Middle frontal gyrus (tissue), 1 donor: Measurements from ENCODE around the gene PTPRF.
"Not testable (repeated sequence)": the region's sequence is repeated elsewhere in the genome, so short reads cannot be mapped to it uniquely, and the experiment has no call there.

Experiments used
- DNase-seq: peaks from one replicate; pipeline ENCODE4 v3.0.0-alpha.2; 2015; ENCODE audit warnings: low spot score; ENCODE audit errors: extremely low spot score

The PTPRF gene

DNA sequence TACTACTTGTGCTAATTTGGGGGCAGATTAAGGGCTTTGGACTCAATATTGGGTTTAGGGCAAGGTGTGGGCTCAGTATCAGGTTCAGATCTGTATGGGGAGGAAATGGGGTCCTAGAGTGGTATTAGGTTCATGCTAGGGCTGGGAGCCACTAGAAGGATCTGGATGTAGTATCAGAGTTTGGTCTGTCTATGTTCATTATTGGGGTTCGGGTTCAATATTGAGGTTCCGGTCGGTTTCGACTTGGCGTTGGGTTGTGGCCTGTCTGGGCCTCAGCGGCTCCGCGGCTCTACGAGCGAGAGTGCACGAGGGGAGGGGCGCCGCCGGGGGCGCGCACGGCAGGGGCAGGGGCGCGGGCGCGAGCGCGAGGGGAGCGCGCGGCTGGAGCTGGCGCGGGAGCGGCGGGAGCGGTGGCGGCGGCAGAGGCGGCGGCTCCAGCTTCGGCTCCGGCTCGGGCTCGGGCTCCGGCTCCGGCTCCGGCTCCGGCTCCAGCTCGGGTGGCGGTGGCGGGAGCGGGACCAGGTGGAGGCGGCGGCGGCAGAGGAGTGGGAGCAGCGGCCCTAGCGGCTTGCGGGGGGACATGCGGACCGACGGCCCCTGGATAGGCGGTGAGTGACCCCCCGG is at the start of gene PTPRF:
PTPRF (plus strand) TSS at position 401 of the 624 bp plus-strand sequence. CDS start 14,193 bp downstream, outside the sequence.
- peak; percentile 53 for DNase-seq

DNA sequence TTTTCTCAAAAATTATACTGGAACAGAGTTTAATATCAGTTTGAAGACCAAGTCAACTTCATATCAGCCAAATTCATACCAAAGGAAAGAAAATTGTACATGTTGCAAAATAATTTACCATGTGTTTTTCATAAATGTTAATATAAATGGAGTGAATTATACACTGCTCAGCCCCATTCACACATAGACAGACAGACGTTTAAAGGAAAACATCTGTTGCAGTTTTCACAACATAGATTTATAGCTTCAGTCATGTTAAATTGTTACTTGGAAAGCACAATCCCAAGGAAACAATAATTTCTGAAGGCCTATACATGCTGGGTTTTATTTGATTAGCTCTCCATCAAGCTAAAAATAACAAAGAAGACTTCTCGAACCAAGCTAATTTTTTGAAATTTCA is 49.2 kb upstream of the PTPRF start:
- DNase-seq = no peak

DNA sequence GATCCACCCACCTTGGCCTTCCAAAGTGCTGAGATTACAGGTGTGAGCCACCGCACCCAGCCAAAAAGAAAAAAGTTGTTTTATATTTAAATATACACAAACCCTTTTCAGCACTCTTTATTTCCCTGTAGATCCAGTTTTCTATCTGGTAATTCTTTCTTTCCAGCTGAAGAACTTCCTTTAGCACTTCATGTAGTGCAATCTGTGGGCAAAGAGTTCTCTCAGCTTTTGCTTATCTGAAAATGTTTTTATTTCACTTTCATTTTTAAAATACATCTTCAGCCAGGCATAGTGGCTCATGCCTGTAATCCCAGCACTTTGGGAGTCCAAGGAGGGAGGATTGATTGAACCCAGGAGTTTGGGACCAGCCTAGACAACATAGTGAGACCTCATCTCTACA is 48.5 kb upstream of the PTPRF start:
- DNase-seq = no peak

DNA sequence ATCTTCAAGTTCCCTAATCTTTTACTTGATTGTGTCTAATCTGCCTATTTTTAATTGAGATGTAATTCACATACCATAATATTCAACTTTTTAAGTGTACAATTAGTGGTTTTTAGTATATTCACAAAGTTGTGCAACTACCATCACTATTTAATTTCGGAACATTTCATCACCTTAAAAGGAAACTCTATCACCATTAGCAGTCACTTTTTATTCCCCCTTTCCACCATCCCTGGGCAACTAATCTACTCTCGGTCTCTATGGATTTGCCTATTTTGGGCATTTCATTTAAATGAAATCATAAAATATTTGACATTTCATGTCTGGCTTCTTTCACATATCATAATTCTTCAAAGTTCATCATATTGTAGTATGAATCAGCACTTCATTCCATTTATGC is 46.3 kb upstream of the PTPRF start:
- no peak for DNase-seq

DNA sequence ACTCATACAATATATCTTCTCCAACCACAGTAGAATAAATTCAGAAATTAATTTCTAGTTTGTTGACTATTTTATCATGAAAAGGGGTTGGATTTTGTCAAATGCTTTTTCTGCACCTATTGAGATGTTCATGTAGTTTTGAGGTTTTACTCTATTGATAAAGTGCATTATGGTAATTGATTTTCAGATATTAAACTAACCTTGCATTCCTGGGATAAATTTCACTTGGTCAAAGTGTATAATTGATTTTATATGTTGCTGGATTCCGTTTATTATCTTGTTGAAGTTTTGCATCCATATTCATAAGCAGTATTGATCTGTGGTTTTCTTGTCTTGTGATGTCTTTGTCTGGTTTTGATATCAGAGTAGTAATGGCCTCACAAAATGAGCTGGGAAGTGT is 42.5 kb upstream of the PTPRF start:
- no peak for DNase-seq

DNA sequence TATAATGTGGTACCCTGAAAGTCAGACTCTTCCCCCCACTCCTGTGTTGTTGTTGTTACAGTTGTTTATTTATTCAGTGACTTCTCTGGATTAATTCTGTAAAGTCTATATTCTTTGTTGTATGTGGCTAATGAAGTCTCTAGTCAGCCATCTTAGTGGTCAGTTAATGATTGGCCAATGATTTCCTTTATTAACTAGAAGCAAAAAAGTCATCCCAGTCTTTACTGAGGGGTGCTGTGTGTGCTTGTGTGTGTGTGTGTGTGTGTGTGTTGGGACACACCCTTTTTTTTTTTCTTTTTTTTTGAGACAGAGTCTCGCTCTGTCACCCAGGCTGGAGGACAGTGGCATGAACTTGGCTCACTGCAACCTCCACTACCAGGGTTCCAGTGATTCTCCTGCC is 39.6 kb upstream of the PTPRF start:
- DNase-seq = no peak

DNA sequence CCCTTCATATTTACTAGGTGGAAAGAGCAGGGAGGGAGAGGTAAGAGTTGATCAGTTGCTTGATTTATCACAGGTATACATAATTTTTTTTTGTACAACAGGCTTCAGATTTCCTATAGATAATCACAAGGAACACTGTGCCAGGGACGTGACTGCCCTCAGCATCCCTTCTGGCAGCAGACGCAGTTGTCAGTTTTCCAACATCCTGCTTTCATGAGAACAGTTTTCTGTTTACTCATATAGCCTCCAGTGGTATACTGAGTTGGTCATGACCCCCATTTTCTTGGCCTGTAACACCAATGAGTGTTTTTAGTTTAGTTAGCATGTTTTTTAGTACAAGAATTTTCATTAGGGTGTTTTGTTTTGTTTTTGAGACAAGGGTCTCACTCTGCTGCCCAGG is 37.9 kb upstream of the PTPRF start:
- no peak for DNase-seq

DNA sequence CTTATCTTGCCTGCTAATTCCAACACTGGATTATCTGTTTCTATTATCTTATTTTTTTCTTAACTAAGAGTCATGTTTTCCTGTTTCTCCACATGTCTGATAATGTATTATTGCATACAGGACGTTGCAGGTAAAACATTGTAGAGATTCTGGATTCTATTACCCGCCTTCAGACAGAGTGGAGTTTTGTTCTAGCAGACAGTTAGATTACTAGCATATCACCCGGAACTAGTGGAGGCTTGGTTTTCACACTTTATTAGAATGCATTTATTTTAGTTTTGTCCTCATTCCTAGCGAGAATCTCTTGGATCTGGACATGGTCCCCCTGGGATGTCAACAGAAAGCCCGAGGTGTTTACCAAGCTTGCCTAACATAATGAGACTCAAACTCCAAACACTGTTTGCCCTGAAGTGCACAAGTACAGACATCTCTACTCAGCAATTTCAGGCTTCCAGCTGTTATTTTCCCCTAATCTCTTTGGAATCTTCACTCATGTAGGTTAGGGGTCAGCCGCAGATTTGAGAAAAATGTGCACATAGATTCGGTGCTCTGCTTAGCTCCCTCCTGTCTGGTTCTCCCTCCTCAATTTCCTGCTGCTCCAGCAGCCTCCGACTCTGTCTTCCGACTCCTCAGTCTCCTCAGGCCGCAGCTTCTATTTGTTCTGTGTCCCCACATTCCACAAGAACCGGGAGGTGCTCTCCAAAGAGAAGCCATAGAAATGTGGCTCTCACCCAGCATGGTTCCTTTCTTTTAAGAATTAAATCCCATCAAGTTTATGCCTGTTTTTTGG is 36.8 kb upstream of the PTPRF start:
- no peak for DNase-seq

DNA sequence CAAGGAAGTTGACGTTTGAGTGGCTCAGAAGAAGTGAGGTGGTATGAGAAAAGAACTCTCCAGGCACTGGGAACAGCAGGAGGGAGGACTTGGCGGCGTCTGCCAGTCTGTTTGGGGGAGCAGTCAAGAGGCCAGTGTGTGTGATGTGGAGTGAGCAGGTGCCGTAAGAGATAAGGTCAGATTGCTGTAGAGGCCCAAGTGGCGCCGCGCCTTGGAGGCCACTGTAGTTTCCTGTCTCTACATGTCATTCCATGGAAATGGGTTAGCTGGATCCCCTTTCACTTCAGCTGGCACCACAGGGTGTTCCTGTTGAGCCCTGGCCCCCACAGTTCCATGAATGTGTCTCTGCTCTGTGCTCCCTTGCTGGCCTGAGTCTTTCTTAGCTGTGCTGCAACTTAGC is 35.5 kb upstream of the PTPRF start:
- no peak for DNase-seq

DNA sequence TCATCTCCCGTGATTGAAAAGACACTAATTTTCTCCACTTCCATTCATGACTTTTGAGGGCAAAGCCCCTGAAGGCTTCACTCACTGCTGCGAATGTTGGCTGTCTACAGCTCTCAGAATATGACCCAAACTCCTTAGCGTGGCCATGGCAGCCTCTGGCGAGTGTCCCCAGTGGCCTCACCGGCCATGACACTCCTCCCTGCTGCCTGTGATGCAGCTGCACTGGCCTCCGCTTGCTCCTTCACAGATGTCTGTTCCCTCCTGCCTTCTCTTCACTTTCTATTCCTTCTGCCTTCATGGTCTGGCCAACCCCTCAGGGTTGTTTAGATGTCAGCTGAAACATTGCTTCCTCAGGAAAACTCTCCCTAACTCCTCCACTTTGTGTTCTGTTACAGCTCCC is 30.8 kb upstream of the PTPRF start:
- no peak for DNase-seq

DNA sequence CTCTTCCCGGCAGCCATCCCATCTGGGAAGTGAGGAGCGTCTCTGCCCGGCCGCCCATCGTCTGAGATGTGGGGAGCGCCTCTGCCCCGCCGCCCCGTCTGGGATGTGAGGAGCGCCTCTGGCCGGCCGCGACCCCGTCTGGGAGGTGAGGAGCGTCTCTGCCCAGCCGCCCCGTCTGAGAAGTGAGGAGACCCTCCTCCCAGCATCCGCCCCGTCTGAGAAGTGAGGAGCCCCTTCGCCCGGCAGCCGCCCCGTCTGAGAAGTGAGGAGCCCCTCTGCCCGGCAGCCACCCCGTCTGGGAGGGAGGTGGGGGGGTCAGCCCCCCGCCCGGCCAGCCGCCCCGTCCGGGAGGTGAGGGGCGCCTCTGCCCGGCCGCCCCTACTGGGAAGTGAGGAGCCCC is 28.9 kb upstream of the PTPRF start:
- DNase-seq = not testable (repeated sequence)

DNA sequence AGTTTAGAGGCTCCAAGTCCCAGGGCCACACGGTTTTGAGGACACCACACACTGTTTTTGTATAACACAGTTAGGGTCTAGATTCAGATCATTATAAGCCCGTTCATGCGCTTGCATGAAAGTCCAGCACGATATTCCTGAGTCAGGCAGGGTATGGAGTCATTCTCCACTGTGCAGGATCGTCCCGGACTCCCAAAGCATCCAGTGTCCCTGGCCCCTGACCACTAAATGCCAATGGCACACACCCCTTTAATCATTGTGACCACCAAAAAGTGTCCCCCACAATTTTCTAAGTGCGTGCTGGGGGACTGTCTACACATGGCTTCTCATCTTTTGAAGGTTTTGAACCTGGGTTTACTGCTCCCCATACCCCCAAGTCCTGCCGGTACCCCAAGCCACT is 27.1 kb upstream of the PTPRF start:
- DNase-seq = no peak

DNA sequence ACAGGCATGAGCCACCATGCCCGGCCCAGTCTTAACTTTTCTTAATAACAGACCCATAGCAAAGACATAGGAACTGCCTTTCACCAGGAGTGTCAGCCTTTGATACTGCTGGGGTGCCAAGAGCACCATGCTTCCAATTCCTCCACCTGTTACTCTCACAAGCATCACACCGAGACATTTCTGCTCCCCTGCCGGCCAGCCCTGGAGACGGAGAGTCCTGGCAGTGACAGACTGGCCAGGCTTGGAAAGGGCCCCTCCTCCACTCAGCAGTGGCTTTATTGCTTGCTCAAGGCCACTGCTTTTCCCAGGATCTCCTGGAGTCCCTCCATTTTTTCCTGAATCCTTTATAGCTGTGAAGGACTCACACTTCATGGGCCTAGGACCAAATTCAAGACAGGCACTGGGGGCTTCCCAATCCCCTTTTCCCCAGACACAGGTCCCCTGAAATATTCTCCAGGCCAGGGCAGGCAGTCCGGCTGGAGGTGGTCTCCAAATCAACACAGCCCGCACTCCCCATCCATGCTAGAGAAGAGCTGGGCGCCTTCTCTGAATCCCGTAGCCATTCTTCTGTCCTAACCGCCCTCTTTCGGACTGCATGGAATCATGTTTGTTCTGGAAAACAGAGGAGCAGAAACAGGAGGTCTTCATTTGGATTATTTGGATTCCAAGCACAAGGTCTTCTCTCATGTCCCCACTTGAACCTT is 25.5 kb upstream of the PTPRF start:
- DNase-seq = no peak

DNA sequence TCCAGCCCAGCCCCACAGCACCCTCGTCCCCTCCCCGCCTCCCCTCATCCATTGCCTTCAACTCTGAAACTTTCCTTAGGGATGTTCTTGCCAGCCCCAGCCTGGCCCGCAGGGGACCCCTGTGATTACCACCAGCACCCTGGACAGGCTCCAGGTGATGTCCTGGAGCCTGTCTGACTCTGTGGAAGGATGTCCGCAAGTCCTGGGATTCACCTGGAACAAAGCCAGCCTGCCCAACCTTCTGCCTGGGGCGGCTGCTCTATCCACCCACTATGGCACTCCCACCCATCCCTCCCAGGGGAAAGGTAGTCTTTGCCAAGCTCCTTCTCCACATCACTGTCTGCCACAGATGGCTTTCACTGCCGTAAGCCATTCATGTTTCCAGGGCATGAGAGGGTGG is 24.4 kb upstream of the PTPRF start:
- no peak for DNase-seq

DNA sequence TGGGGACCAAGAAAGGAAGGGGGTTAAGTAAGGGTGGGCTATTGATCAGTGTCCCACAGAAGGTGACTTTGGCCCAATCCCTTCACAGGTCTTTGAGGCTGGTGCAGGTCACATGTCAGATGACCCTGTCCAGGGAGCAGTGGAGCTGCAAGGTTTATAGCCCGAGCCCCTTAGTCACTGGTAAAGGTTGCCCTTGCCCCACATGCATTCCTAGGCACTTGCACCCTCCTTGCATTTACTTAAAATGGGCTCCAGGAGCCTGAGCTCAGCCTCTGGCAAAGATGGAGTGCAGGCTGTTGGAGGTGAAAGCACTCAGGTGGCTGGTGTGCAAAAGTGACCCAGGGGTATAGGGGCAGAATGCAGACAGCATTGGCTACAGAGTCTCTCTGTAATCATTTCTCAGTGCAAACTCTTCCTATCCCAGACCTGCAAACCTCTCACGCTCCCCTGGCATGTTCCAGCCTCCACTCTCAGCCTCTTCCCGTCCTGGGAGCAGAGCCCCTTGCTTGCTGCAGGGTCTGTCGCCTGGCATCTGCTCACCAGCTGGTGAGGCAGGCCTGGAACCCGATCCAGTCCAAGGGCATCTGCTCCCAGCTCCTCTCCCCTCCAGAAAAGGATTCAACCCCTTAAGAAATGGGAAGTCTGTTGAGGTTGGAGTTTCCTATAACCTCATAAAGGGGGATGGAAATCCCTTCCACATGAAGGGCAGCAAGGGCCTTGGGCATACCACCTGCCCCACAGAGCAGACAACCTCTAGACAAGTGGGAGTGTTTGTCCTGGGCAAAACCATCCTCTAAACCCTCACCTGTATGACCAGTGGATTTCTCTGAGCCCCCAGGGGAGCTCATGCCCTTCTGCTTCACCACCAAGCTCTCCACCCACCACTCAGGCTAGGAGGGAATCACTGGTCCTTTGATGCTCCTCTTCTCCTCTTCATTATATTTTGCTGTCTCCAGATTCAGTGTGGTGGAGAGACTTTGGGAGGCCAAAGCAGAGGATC is 23.1 kb upstream of the PTPRF start:
- DNase-seq = no peak

DNA sequence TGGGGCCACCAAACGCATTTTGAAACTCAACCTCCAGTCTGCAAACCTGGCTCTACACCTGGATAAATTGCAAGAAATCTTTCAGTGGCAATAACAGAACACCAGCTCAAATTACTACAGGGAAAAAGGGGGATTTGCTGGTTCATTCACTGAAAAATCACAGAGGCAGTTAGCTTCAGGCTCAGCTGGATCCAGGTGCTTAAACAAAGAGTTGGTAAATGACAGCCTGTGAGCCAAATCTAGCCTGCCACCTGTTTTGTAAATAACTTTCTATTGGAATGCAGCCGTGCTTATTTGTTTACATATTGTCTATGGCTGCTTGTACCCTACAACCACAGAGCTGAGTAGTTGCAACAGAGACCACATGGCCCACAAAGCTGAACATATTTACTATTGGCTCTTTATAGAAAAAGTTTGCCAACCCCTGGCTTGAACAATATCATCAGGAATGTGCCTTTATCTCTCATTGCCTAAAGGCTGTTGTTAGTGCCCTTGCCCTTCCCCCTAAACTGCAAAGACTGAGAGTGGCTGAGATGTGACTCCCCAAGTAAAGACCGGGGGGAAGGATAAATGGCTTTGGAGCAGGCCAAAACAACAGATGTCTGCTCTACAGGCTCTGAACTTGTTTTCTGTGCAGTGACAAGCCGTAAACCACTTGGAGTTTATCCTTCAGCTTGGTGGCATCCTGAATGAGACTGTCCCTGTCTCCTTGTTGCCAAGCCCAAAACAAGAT is 21.5 kb upstream of the PTPRF start:
- DNase-seq = no peak

DNA sequence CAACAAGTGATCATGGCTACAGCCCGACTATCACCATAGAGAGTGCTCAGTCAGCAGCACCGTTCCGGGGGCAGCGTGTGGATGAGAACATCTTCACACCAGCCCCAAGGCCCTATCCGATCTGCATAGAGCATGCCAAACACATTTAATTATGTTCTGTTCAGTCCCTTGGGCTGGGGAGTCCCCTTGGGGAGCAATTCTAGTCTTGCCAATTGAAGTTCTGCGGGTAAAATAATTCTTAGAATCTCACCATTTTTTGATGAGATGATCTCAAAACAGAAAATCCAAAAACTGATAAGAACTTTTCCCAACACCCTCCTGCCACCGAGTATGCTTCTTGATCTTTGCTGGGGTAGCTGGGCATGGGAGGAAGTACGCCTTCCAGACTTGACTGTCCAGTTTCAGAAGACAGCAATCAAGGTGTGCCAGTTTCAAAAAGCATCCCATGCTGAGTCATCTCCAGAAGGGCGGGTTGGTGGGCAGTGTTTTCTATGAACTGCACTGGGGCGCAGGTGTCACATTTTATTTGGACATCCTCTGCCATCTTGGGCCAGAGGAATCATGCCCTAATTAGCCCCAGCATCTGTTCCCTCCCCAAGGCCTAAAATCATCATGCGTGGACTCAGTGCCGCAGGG is 20.8 kb upstream of the PTPRF start:
- no peak for DNase-seq

DNA sequence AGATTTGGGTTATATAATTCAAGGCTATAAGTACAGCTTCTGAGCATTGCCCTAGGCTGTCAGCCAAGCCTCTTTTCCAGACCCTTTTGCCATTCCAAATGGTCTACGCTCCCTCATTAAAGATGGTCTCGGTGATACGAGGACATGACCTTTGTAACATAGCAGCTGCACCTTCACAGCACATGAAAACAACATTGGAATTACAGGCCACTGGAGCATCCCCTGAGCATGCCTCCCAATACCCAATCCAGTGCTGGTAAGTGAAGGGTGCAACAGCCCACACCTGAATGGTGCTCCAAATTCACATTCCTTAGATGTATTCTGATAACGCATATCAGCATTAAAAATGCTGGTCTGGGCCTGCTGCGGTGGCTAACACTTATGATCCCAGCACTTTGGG is 20.1 kb upstream of the PTPRF start:
- DNase-seq = no peak

DNA sequence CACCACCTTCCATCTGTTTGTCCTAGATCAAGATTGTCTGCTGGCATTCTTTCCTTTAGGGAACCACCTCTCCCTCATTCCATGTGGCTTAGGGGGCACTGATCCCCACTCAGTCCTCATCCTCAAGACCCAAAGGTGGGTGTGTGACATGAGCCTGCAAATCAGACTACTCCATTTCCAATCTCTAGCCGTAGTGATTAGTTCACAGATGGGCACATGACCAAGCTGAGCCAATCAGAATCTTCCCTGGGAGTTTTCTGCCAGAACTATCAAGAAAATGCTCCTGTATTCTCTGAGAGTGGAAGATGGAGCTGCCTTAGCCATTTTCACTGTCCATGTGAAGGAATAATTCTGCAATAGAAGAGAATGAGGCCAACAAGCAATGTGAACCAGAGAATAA is 19.3 kb upstream of the PTPRF start:
- DNase-seq = no peak

DNA sequence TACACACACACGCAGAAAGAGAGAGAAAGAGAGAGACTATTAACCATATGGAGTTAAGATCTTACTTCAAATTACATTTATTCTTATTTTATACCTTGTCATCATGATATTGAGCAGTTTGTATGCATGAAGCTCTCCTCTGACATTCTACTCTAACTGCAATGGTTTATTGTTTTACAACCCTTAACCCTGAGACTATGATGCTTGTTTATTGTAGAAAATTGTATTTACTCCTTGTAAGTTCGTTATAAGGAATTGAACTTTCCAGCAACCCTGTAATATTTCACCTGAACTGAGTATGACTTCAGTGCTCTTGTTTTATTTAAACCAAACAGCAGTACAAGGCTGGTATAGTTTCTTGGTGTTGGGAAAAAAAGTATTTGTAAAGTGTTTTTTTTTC is 18.6 kb upstream of the PTPRF start:
- DNase-seq = no peak
